Hematopoietic multipotent progenitor cell treated with erythropoietin and hydrocortisone succinate and interleukin-3 and kit ligand, for 8 days (in vitro differentiated cells): ENCODE data around the gene DUOXA2.

Experiments
- DNase-seq: peaks from one replicate; pipeline ENCODE4 v3.0.0-alpha.2; 2015

Gene DUOXA2

DNA sequence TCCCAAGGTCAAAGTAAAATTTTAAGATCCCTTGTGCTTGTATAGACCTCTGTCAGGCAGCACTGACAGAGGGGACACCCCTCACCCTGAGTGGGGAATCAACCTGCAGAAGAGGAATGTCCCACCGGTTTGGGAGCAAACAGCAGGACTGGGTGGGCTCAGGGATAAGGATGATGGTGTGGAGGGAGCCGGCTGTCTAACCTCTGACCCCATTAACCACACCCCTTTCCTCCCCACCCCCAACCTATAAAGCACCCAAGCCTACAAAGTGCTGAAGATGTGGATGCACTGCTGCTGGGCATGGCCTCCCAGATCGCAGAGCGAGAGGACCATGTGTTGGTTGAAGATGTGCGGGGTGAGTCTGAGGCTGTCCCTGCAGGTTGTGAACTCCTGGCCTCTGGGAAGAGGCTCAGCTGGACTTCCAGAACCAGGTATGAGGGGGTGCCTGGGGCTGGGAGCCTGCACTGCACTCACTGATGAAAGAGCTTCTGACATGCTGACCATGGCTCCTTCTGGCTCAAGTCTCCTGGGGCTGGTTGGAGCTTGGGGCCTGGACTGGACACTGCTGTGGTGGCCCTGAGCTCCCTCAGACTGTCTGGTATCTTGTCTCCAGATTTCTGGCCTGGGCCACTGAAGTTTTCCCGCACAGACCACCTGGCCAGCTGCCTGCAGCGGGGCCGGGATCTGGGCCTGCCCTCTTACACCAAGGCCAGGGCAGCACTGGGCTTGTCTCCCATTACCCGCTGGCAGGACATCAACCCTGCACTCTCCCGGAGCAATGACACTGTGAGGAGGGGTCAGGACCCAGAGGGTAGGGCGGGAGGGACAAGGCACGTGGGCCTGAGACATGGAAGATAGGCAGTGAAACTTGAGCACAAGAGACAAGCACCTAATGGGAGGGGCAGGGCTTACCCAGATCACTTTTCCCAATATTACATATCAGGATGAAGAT lies 25.0 kb downstream of the DUOXA2 start:
- DNase-seq: no peak

DNA sequence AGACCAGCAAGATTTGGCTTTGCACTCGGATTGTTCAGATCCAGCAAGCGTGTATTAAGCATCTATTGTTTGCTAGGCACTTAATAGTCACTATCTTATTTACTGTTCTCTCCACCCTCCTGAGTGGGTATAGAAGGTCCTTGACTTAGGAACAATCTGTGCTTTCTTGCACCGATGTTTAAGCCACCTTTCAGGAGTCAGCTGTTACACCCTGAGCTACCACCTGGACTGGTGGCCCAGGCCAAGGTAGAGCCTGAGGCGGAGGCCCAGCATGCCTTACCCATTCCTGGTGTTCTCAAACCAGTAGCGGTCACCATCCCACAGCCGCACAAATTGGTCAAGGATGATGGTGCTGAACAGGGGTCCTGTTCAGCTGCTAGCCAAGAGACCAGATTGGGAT lies 25.6 kb downstream of the DUOXA2 start:
- DNase-seq: no peak

DNA sequence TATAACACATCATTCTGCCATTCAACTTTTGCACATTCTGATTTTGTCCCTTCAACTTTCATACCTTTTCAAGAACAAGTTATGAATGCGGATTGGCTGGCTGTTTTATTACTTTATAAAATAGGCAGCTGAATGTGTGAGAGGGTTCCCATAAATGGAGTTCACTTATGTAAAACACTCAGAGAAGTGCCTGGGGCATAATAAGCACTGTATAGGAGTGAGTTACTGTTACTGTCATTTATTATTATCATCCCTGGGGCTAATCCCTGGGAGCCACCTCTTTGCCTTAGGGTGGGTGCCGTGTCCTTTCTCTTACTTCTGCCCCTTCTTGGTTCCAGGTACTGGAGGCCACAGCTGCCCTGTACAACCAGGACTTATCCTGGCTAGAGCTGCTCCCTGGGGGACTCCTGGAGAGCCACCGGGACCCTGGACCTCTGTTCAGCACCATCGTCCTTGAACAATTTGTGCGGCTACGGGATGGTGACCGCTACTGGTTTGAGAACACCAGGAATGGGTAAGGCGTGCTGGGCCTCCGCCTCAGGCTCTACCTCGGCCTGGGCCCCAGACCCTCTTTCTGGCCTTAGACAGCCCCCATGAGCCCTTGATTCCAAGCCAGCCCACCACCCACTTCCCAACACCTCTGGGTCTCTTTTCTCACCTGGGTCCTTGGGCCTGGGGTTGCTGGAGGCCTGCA lies 26.6 kb downstream of the DUOXA2 start:
- no peak for DNase-seq

DNA sequence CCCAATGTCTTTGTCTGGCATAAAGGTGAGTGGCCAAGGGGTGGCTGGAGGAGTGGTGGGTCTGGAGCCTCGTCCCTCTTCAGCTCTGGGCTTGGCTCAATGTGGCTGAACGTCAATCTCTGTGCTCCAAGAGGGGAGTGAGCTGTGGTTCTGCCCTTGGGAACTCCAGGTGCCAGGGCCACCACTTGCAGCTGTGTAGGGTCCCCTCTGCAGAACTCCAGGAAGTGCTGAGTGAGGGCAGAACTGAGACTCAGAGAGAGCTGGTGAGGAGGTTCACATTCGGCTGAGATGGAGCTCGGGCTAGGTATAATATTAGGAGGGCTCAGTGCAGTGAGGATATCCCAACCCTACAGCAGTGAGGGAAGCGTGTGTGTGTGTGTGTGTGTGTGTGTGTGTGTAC lies 27.3 kb downstream of the DUOXA2 start:
- no peak for DNase-seq

DNA sequence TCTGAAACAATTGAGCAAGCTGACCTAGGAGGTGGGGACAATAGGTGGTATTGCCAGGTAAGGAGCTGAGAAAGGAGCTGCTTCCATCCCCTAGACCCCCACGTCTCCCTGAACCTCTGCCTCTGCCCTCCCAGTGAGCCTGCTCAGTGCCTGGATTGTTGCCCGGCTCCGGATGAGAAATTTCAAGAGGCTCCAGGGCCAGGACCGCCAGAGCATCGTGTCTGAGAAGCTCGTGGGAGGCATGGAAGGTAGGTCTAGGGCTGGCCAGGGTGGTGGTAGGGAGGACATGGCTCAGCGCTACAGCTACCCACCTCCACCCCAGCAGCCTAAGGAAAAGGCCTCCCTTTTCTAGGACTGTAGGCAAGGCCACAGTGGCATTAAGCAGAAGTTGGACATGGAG lies 28.9 kb downstream of the DUOXA2 start:
- DNase-seq: no peak

DNA sequence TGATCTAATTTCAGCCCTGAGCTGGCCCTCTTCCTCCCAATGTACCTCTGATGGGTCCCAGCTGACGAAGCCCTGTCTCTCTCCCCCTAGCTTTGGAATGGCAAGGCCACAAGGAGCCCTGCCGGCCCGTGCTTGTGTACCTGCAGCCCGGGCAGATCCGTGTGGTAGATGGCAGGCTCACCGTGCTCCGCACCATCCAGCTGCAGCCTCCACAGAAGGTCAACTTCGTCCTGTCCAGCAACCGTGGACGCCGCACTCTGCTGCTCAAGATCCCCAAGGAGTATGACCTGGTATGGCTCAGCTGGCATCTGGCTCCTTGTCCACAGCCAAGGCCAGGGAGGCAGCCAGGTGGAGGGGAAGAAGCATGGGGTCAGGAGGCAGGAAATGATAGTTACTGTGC lies 29.8 kb downstream of the DUOXA2 start:
- no peak for DNase-seq

DNA sequence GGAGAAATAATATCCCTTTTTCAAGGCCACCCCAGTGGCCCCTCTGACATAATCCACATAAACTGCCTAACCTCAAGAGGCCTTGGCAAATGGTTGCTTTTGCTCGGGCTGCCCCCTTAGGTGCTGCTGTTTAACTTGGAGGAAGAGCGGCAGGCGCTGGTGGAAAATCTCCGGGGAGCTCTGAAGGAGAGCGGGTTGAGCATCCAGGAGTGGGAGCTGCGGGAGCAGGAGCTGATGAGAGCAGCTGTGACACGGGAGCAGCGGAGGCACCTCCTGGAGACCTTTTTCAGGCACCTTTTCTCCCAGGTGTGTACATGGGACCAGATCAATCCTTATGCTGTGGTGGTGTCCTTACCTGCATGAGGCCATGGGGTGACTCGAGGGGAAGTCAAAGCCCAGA lies 30.6 kb downstream of the DUOXA2 start:
- DNase-seq: no peak

DNA sequence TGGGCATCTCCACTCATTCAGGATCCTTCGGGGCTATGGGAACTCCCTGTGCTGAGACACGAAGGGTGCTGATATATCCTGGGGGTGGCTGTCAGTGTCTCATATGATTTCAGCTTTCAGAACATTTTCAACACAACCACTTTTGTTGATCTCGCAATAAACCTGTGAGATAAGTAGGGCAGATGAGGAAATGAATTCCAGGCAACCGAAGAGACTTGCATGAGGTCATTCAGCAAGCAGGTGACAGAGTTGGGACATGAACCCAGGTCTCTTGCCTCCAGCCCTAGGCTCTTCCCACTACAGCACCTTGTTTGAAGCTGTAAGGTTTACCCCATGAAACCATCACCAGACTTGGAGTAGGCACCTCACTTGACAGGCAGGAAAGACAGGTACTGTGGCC lies 32.3 kb downstream of the DUOXA2 start:
- no peak for DNase-seq

DNA sequence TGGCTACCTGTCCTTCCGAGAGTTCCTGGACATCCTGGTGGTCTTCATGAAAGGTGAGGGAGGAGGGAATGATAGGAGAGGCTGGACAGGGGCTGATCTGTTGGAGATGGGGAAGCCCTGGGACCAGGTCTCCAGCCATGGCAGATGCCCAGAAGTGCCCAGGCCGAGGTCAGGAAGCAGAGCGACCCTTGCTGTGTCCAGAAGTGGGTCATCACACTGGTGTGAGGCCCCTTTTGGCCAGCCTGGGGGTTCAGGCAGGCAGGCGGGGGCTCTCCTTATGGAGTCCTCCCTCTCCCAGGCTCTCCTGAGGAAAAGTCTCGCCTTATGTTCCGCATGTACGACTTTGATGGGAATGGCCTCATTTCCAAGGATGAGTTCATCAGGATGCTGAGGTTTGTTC lies 33.5 kb downstream of the DUOXA2 start:
- DNase-seq: no peak

DNA sequence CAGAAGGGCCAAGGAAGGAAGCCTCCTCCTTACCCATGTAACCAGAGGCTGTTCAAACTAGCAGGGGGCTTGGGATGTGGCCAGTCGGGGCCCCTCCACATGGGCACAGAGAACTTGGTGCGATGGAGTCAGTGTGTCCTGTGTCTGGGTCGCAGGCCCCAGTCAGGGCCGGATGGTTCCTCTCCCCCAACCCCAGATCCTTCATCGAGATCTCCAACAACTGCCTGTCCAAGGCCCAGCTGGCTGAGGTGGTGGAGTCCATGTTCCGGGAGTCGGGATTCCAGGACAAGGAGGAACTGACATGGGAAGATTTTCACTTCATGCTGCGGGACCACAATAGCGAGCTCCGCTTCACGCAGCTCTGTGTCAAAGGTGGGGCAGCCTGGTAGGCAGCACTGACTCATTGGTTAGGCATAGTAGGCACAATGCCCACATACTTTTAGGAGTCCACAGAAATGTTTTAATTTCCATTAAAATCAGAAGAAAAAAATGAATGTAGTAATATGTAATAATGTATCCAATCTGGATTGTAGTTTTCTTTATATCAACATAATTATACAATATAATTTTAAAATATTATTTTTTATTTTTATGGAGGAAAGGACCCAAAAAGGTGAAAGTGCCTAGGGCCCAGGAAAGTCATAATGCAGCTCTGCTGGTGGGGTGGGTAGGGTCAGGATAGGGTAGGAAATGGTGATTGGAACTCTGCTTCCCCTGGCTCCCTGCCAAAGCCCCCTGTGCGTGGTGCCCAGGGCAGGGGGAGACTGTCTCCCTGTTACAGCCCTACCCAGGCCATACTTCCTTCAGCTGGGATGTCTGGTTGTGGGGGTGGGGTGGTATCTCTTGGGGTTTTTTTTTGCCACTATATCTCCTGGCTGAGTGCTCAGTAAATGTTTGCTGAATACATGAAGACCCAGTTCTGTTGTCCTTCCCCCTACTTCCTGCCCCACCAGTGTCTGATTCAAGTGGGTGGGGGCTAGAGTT lies 34.2 kb downstream of the DUOXA2 start:
- DNase-seq: no peak

DNA sequence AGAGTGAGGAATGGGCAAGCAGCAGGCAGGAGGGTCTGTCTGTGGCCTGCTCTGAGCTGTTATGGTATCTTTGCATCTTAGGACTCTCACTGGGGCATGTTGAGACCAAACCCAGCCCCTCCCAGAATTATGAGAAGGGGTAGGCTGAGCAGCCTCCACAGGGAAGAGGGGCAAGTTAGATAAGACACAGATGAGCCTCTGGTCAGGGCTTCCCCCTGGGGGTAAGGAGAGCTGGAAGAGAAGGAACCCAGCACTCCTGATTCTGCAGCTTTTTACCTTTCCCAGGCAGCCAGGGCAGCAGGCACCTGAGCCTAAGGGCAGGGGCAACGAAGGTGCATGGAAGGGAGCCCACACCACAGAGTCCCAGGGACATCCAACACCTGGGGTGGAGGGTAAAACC lies 34.9 kb downstream of the DUOXA2 start:
- DNase-seq: no peak

DNA sequence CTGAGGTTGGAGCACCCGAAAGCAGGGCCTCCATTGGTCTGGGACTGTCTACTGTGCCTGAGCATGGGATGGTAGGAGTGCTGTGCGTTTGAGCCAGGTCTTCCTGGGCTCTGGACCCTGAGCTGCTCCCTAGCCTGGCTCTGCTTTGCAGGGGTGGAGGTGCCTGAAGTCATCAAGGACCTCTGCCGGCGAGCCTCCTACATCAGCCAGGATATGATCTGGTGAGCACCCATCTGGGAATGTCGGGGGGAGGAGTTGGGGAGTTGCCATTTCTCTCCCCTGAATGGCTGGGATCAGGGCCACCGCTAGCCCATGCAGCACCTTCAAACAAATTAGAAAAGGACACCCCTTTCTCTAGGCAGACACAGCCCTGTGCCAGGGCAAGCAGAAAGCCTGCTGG lies 36.4 kb downstream of the DUOXA2 start:
- DNase-seq: no peak

DNA sequence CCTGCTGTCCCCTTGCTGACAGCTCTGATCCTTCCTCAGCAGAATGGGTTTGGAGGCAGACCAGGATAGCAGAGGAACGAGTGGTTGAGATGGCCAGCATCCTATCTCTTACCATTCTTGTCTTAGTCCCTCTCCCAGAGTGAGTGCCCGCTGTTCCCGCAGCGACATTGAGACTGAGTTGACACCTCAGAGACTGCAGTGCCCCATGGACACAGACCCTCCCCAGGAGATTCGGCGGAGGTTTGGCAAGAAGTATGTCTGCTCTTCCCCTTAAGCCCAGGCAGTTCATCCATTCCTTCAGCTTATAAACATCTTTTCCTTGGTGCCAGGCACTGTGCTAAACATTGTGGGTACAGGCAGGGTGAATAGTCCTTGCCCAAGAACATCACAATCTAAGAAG lies 36.9 kb downstream of the DUOXA2 start:
- no peak for DNase-seq

DNA sequence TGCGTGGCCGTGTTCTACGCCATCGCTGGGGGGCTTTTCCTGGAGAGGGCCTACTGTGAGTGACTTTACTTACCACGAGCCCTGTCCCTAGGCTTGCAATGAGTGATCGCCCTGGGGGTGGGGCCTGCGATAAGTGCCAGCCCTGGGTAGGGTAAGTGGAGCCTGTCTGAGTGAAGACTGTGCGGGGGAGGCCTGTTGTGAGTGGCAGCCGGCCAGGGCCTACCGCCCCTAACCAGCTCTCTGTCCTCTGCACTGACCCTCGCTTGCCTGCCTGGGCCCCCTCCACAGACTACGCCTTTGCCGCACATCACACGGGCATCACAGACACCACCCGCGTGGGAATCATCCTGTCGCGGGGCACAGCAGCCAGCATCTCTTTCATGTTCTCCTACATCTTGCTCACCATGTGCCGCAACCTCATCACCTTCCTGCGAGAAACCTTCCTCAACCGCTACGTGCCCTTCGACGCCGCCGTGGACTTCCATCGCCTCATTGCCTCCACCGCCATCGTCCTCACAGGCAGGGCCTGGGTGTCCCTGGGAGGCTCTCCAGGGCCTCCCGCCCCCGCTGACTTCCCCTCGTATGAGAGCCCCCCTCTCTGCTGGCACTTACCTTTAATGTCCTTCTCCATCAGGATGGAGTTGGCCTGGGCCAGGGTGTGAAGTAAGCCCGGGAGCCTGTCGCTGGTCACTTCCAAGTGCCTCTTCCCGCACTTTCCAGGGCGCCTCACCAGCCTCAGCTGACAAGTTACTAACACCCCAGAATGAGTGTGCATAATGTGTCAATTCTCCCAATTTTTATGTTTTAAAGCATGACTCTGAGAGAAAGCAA lies 38.1 kb downstream of the DUOXA2 start:
- no peak for DNase-seq

DNA sequence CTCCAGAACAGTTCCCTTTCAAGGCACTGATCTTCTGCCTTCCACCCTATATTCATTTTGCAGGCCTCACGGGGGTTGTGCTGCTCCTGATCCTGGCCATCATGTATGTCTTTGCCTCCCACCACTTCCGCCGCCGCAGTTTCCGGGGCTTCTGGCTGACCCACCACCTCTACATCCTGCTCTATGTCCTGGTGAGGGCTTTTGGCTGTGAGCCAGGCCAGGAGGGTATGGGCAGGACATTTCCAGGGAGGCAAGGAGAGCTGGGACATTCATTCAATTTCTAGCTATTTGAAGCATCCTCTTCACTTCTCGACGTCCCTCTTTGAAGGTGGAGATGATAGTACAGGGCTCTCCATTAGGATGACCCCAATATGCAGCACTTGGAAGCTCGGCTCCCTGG lies 41.6 kb downstream of the DUOXA2 start:
- no peak for DNase-seq

DNA sequence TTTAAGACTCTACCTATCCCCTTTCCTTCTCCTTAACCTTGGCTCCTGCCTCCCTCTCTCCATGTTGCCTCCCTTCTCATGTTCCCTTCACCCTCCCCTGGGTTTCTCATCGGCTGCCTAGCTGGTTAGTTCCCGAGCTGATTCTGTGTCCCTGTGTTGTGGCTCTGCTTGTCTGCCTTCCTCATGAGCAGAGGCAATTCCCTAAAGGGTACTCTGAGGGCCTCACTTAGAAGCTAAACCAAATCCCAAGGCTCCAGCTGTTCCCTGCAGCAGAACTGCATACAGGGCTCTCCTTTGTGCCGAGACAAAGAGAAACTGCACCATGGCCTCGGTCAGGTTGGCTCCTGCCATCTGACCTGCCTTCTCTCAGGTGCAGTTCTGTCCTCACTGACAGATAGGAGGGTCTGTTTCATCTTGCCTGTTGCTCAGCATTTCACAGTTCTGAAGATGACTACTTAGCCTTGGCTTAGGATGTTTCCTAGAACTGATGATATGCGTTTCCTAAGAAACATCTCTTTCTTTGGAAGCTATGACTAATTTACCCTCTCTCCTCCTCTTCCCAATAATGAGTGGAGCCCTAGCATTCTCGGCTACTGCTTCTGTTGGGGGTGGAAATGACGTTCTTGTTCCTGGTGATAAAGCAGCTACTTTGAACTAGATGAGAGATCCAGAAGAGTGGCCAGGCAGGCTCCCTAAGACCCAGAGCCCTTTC lies 42.8 kb downstream of the DUOXA2 start:
- no peak for DNase-seq

DNA sequence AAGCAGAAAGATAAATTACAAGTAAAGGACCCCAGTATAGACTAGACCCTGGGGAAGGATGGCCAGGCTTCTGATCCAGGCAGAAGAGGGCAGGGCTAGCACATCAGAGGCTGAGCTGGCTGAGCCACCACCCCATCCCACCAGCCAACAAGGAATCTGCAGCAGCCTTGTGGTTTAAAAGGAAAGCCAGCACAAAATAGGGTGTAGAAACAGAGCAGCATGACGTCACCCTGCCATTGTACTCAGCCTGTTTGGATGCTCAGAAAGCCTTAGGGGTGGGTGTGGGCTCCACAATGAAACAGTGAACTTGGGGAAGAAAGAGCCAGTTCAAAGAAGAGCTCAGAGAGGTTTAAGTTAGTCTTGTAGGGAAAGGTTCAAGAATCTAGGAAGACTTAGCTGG lies 43.8 kb downstream of the DUOXA2 start:
- DNase-seq: no peak

DNA sequence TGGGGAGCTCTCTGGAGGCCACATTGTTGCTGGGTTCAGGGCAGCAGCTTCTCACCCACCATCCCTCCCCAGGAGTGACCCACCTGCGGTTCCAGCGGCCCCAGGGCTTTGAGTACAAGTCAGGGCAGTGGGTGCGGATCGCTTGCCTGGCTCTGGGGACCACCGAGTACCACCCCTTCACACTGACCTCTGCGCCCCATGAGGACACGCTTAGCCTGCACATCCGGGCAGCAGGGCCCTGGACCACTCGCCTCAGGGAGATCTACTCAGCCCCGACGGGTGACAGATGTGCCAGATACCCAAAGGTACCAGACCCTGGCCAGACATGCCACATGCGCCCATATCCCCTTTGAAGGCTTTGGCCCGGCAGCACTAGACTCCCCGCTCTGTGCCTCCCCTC lies 47.5 kb downstream of the DUOXA2 start:
- no peak for DNase-seq

DNA sequence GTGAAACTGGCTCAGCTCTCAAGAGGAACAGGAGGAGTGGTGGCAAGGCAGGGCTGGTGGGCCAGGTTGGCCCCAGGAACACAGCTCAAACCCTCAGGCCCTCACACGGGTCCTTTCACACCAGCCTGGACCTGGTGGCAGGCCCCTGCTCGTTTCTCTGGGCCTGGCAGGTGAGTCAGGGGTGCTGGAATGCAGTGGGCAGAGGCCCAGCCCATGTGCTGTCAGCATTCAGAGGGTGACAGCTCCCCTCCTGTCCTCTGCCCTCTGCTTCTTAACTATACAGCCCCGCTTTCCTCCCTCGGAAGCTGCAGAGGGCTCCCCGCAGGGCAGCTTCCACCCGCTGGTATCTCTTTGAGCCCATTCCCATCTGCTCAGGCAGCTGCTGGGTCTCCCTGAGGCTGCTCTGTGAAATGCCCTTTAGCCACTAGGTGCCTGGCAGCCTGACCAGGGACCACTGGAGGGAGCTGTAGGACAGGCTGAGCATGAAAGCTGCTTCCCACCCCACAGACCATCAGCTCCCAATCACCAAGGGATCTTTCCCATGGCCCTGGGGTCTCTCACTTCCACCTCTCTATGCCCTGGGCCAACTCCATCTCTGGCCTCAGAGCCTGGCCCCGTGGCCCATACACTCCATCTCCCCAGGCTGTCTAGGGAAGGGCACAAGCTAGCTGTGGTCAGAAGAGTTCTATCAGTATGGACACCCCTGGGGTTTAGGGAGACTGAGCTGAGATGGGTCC lies 48.8 kb downstream of the DUOXA2 start:
- DNase-seq: peak; percentile 80

DNA sequence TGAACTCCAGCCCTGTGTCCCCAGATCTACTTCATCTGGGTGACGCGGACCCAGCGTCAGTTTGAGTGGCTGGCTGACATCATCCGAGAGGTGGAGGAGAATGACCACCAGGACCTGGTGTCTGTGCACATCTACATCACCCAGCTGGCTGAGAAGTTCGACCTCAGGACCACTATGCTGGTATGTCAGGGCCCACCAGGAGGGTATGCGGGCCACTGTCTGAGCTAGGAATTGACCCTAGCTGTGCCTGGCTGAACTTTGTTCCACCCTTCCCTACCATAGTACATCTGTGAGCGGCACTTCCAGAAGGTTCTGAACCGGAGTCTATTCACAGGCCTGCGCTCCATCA lies 49.4 kb downstream of the DUOXA2 start:
- no peak for DNase-seq

DNA sequence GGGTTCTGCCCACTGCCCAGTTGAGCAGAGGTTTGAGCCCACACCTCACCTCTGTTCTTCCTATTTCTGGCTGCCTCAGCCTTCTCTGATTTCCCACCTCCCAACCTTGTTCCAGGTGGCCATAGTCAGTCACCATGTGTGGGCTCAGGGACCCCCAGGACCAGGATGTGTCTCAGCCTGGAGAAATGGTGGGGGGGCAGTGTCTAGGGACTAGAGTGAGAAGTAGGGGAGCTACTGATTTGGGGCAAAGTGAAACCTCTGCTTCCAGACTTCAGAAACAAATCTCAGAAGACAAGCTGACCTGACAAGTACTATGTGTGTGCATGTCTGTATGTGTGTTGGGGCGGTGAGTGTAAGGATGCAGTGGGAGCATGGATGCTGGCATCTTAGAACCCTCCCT lies 50.8 kb downstream of the DUOXA2 start:
- DNase-seq: no peak
